HEK293 (cell line): ENCODE measurements around the gene GUCY2D.

Experiments used
- PRDM1 ChIP-seq: fragments of 450-650 bp; formaldehyde crosslinking; IDR thresholded peaks from 2 replicates; pipeline ENCODE4; 2016; ENCODE audit warnings: missing biosample characterization, missing genetic modification characterization
- ZNF660 ChIP-seq: fragments of 450-650 bp; IDR thresholded peaks from 2 replicates; pipeline ENCODE4 v1.5.1; 2018; ENCODE audit warnings: missing biosample characterization, mild to moderate bottlenecking, missing genetic modification characterization
- TF ChIP-seq, protein P1 (sequence below): fragments of 450-650 bp; formaldehyde crosslinking; IDR thresholded peaks from 2 replicates; pipeline ENCODE4 v1.5.1; 2016; ENCODE audit warnings: missing biosample characterization, missing genetic modification characterization
- TF ChIP-seq, protein P2 (sequence below): fragments of 450-650 bp; formaldehyde crosslinking; IDR thresholded peaks from 2 replicates; pipeline ENCODE4; 2016; ENCODE audit warnings: missing biosample characterization, missing genetic modification characterization

DNA sequence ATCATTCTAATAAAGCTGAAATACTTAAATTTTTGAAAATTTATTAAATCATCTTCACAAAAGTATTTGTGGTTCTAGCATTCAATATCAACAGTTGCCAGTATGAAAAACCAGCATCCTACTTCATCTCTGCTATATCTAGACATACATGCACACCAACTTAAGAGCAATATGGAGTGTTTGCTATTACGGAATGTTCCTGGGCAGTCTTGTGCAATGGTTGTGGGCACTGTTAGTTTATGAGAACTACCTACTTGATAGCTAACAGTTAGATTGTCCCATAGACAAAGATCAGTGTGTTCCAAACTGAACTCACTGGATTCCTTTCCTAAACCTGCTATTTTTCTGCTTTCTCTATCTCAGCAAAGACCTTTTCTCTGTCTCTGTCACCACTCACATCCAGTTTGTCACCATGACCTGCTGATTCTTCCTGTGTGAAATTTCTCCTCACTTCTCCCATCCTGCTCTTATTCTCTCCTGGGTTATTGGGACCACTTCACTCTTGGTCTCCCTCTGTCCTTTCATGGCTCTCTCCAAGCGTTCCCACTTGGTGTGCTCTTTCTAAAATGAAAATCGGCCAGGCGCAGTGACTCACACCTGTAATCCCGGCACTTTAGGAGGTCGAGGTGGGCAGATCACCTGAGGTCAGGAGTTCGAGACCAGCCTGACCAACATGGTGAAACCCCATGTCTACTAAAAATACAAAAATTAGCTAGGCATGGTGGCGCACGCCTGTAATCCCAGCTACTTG, 42.7 kb upstream of the GUCY2D start:
- TF ChIP-seq, protein P1, sequence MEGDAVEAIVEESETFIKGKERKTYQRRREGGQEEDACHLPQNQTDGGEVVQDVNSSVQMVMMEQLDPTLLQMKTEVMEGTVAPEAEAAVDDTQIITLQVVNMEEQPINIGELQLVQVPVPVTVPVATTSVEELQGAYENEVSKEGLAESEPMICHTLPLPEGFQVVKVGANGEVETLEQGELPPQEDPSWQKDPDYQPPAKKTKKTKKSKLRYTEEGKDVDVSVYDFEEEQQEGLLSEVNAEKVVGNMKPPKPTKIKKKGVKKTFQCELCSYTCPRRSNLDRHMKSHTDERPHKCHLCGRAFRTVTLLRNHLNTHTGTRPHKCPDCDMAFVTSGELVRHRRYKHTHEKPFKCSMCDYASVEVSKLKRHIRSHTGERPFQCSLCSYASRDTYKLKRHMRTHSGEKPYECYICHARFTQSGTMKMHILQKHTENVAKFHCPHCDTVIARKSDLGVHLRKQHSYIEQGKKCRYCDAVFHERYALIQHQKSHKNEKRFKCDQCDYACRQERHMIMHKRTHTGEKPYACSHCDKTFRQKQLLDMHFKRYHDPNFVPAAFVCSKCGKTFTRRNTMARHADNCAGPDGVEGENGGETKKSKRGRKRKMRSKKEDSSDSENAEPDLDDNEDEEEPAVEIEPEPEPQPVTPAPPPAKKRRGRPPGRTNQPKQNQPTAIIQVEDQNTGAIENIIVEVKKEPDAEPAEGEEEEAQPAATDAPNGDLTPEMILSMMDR (tag by site-specific recombination) = no peak
- TF ChIP-seq ZNF660 (tag by site-specific recombination) = no peak
- TF ChIP-seq PRDM1 (tag by site-specific recombination) = no peak
- TF ChIP-seq, protein P2, sequence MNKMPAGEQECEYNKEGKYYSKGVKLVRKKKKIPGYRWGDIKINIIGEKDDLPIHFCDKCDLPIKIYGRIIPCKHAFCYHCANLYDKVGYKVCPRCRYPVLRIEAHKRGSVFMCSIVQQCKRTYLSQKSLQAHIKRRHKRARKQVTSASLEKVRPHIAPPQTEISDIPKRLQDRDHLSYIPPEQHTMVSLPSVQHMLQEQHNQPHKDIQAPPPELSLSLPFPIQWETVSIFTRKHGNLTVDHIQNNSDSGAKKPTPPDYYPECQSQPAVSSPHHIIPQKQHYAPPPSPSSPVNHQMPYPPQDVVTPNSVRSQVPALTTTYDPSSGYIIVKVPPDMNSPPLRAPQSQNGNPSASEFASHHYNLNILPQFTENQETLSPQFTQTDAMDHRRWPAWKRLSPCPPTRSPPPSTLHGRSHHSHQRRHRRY (tag by site-specific recombination) = no peak
